GM21367 (cell line): ENCODE data around the gene CFAP73.

Experiments
- ATAC-seq: cut with Tn5 transposase; IDR thresholded peaks from one replicate; pipeline ENCODE4 v1.9.1; 2021; ENCODE audit not compliant: unreplicated experiment

Gene CFAP73

GRCh38 chr12:113162102-113163029 lies 12.8 kb downstream of the CFAP73 start:
- ATAC-seq: no peak

- no peak for ATAC-seq
Observed at GRCh38 chr12:113163030-113163360, 13.5 kb downstream of the CFAP73 start.

- ATAC-seq: no peak
Observed at GRCh38 chr12:113164014-113164413, 14.5 kb downstream of the CFAP73 start.

- no peak for ATAC-seq
Observed at GRCh38 chr12:113165521-113166450, 16.3 kb downstream of the CFAP73 start.

GRCh38 chr12:113167868-113168267 lies 18.3 kb downstream of the CFAP73 start:
- no peak for ATAC-seq

- ATAC-seq: no peak
Observed at GRCh38 chr12:113169697-113170096, 20.2 kb downstream of the CFAP73 start.

GRCh38 chr12:113170457-113170856 lies 20.9 kb downstream of the CFAP73 start:
- ATAC-seq: no peak

GRCh38 chr12:113170926-113171325 lies 21.4 kb downstream of the CFAP73 start:
- no peak for ATAC-seq

GRCh38 chr12:113171543-113171942 lies 22.0 kb downstream of the CFAP73 start:
- no peak for ATAC-seq

GRCh38 chr12:113172185-113172584 lies 22.7 kb downstream of the CFAP73 start:
- no peak for ATAC-seq

- ATAC-seq: peak; percentile 59
Observed at GRCh38 chr12:113173081-113173698, 23.7 kb downstream of the CFAP73 start.

GRCh38 chr12:113174461-113175384 lies 25.2 kb downstream of the CFAP73 start:
- no peak for ATAC-seq

GRCh38 chr12:113179023-113179422 lies 29.5 kb downstream of the CFAP73 start:
- ATAC-seq: no peak

- no peak for ATAC-seq
Observed at GRCh38 chr12:113180333-113180732, 30.8 kb downstream of the CFAP73 start.

- no peak for ATAC-seq
Observed at GRCh38 chr12:113181975-113182374, 32.5 kb downstream of the CFAP73 start.

GRCh38 chr12:113183030-113183589 lies 33.6 kb downstream of the CFAP73 start:
- ATAC-seq: no peak

GRCh38 chr12:113184098-113184899 lies 34.8 kb downstream of the CFAP73 start:
- ATAC-seq: peak; percentile 31

GRCh38 chr12:113184900-113185179 lies 35.3 kb downstream of the CFAP73 start:
- ATAC-seq: peak; percentile 73
